ENCODE data around the gene CDYL.

The CDYL gene

GRCh38 chr6:4776131-4776492 lies at the start of gene CDYL:
CDYL (plus strand) TSS chr6:4776404; CDS start chr6:4776784, 380 bp downstream.
- no peak for DNase-seq (ENCODE audit: low spot score)

- DNase-seq (ENCODE audit: low spot score): no peak
Measured at GRCh38 chr6:4726645-4727044, 49.6 kb upstream of the CDYL start.

- DNase-seq (ENCODE audit: low spot score): no peak
Measured at GRCh38 chr6:4727217-4727616, 49.0 kb upstream of the CDYL start.

- DNase-seq (ENCODE audit: low spot score): no peak
Measured at GRCh38 chr6:4727671-4728435, 48.4 kb upstream of the CDYL start.

- DNase-seq (ENCODE audit: low spot score): no peak
Measured at GRCh38 chr6:4728436-4728769, 47.8 kb upstream of the CDYL start.

GRCh38 chr6:4728926-4729325 lies 47.3 kb upstream of the CDYL start:
- no peak for DNase-seq (ENCODE audit: low spot score)

- DNase-seq (ENCODE audit: low spot score): no peak
Measured at GRCh38 chr6:4731996-4732395, 44.2 kb upstream of the CDYL start.

GRCh38 chr6:4732691-4733315 lies 43.4 kb upstream of the CDYL start:
- no peak for DNase-seq (ENCODE audit: low spot score)

GRCh38 chr6:4736371-4736873 lies 39.8 kb upstream of the CDYL start:
- no peak for DNase-seq (ENCODE audit: low spot score)

GRCh38 chr6:4740032-4740431 lies 36.2 kb upstream of the CDYL start:
- no peak for DNase-seq (ENCODE audit: low spot score)

GRCh38 chr6:4743062-4743461 lies 33.1 kb upstream of the CDYL start:
- no peak for DNase-seq (ENCODE audit: low spot score)

GRCh38 chr6:4743926-4744325 lies 32.3 kb upstream of the CDYL start:
- no peak for DNase-seq (ENCODE audit: low spot score)

- DNase-seq (ENCODE audit: low spot score): no peak
Measured at GRCh38 chr6:4747588-4747987, 28.6 kb upstream of the CDYL start.

GRCh38 chr6:4751823-4752464 lies 24.3 kb upstream of the CDYL start:
- DNase-seq (ENCODE audit: low spot score): no peak

GRCh38 chr6:4756247-4756646 lies 20.0 kb upstream of the CDYL start:
- no peak for DNase-seq (ENCODE audit: low spot score)

GRCh38 chr6:4759997-4760396 lies 16.2 kb upstream of the CDYL start:
- DNase-seq (ENCODE audit: low spot score): no peak

GRCh38 chr6:4760773-4761172 lies 15.4 kb upstream of the CDYL start:
- no peak for DNase-seq (ENCODE audit: low spot score)

GRCh38 chr6:4762294-4762693 lies 13.9 kb upstream of the CDYL start:
- no peak for DNase-seq (ENCODE audit: low spot score)

GRCh38 chr6:4763921-4764320 lies 12.3 kb upstream of the CDYL start:
- no peak for DNase-seq (ENCODE audit: low spot score)

GRCh38 chr6:4768815-4769214 lies 7.4 kb upstream of the CDYL start:
- DNase-seq (ENCODE audit: low spot score): no peak

- no peak for DNase-seq (ENCODE audit: low spot score)
Measured at GRCh38 chr6:4772750-4773149, 3.5 kb upstream of the CDYL start.

GRCh38 chr6:4773181-4773580 lies 3.0 kb upstream of the CDYL start:
- DNase-seq (ENCODE audit: low spot score): no peak

GRCh38 chr6:4774296-4774695 lies 1.9 kb upstream of the CDYL start:
- no peak for DNase-seq (ENCODE audit: low spot score)
